ENCODE data around the gene CRY2.

- no peak for TF ChIP-seq CTCF (IDR thresholded peaks at IDR 0.05)
- TF ChIP-seq EP300 (IDR thresholded peaks at IDR 0.05; ENCODE audit: low read depth), result no peak
- TF ChIP-seq POLR2A (IDR thresholded peaks at IDR 0.05), result no peak
- TF ChIP-seq POLR2AphosphoS5 (IDR thresholded peaks at IDR 0.05), result no peak
These were observed 83.8 kb downstream of the CRY2 start for GRCh38 chr11:45930951-45931570.
